Activated CD8-positive, alpha-beta memory T cell treated with anti-CD3 and anti-CD28 coated beads for 4 hours (primary cell): Measurements from ENCODE around the gene MTCH1.
"Not testable (repeated sequence)": the region's sequence is repeated elsewhere in the genome, so short reads cannot be mapped to it uniquely, and the experiment has no call there.

Experiments used
- DNase-seq, 2 donors: peaks; one replicate each; pipeline ENCODE4 v3.0.0-alpha.2; 2020; ENCODE audit warnings: low read depth in 2 of 2

The MTCH1 gene

GRCh38 chr6:36997811-36998722, 12.1 kb upstream of the MTCH1 start:
- DNase-seq, result no peak

- DNase-seq, result not testable (repeated sequence)
These were observed 4.4 kb upstream of the MTCH1 start for GRCh38 chr6:36990401-36990800.

- DNase-seq, result no peak
These were observed 3.3 kb upstream of the MTCH1 start for GRCh38 chr6:36989264-36989663.

GRCh38 chr6:36986704-36987047, 680 bp upstream of the MTCH1 start:
- DNase-seq, result no peak

GRCh38 chr6:36985417-36985807, 584 bp downstream of the MTCH1 start:
- DNase-seq, result no peak

- DNase-seq, result no peak
These were observed 1.2 kb downstream of the MTCH1 start for GRCh38 chr6:36984581-36985416.

GRCh38 chr6:36983538-36983937, 2.5 kb downstream of the MTCH1 start:
- DNase-seq, result no peak

- no peak for DNase-seq
These were observed 4.9 kb downstream of the MTCH1 start for GRCh38 chr6:36980876-36981619.

- no peak for DNase-seq
These were observed 5.9 kb downstream of the MTCH1 start for GRCh38 chr6:36980129-36980528.

- no peak for DNase-seq
These were observed 6.7 kb downstream of the MTCH1 start for GRCh38 chr6:36979347-36979742.

- DNase-seq, result no peak
These were observed 7.3 kb downstream of the MTCH1 start for GRCh38 chr6:36978421-36979346.

- DNase-seq, result no peak
These were observed 8.5 kb downstream of the MTCH1 start for GRCh38 chr6:36977470-36977941.

- DNase-seq, result no peak
These were observed 9.1 kb downstream of the MTCH1 start for GRCh38 chr6:36976931-36977330.

GRCh38 chr6:36976509-36976908, 9.5 kb downstream of the MTCH1 start:
- DNase-seq, result no peak

GRCh38 chr6:36976007-36976264, 10.1 kb downstream of the MTCH1 start:
- DNase-seq, result no peak

- no peak for DNase-seq
These were observed 10.6 kb downstream of the MTCH1 start for GRCh38 chr6:36975231-36976006.

- no peak for DNase-seq
These were observed 12.3 kb downstream of the MTCH1 start for GRCh38 chr6:36973647-36974046.

GRCh38 chr6:36973190-36973589, 12.8 kb downstream of the MTCH1 start:
- no peak for DNase-seq

GRCh38 chr6:36971921-36972673, 13.9 kb downstream of the MTCH1 start:
- DNase-seq, result no peak
